ENCODE measurements around the gene TMEM223.

GRCh38 chr11:62805076-62805892, 13.5 kb upstream of the TMEM223 start, which contains the start of gene NXF1:
- no peak for TF ChIP-seq CTCF (IDR thresholded peaks at IDR 0.05; ENCODE audit: low read length)
- TF ChIP-seq EZH2 (IDR thresholded peaks at IDR 0.05; ENCODE audit: borderline replicate concordance, low read length): no peak

All from OCI-LY1 (cell line).